ENCODE data around the gene ZNF273. TPM values are rescaled to one million over a fixed set of nuclear protein-coding genes. Genes with fewer than 3 reads are reported as not detected.
A peak's percentile ranks its signal among the peaks of the same experiment; 100 is the strongest.
"Not testable (repeated sequence)": the region's sequence is repeated elsewhere in the genome, so short reads cannot be mapped to it uniquely, and the experiment has no call there.

The ZNF273 gene
- 1 to 10 TPM in 3 of 4 donors, under 1 TPM in 1; 0.29 to 9.3 (median 2.3) TPM for total RNA-seq

DNA sequence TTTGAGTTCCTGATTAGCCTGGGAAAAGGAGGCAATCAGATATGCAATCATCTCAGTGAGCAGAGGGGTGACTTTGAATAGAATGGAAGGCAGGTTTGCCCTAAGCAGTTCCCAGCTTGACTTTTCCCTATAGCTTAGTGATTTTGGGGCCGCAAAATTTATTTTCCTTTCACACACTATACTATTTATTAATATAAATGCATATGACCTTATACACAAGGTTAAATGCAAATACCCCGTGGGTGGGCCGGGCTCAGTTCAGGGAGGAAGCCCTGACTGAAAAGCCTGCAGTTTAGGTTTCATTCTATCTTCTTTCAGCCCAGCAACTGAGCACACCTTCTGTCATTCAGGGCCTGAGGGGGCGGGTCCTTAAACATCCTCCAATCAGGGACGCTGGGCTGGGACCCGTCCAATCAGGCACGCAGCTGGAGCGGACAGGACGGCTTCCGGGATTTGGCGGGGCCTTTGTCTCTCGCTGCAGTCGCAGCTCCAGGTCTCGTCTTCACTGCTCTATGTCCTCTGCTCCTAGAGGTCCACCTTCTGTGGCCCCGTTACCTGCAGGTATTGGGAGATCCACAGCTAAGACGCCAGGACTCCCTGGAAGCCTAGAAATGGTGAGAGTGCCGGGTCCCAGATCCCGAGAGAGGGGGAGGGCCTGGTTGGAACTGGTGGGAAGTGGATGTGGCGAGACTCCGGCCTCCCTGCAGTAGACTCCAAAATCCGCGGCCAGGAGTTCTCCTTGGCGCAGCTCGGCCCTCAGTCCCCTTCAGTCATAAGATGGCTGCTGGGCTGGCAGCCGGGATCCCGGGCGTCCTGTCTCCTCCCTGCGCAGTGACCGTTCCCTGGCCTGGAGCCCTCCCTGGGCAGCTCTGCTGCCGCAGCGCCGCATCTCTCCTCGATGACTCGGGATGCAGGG is at the start of gene ZNF273:
Gene ZNF273 (plus strand): TSS at position 468 of the 916 bp plus-strand sequence. CDS start 45 bp downstream, at position 513.
- peak; percentile 90 to 91 for DNase-seq
- Histone ChIP-seq H3K4me1 (peaks cover 0 to 32% of the 10 kb centered on the region in 2 donors), H3K4me3 (peak within 1 kb of the TSS; percentile 64 to 95 (median 78)), H3K27ac (peak within 1 kb of the TSS; percentile 65 to 84 (median 80)), H3K27me3 (no peaks in the 10 kb centered on the region), H3K36me3 (no peaks in the 10 kb centered on the region), H3K9me3 (no peaks in the 10 kb centered on the region)
- in situ Hi-C loops (cut with MboI; ENCODE audit: low sequenced_read_pairs in 4 of 4): loop anchor here in 2 of 4 donors (10.0 to 25.0 kb wide), 3 partner anchors 102 to 591 kb away; partner anchors contain the start of genes ZNF138 (in 2 of the 2), ERV3-1 (in 1 of the 2) and ZNF736 (in 1 of the 2)
- peak; percentile 93 to 97 for ATAC-seq
- intact Hi-C loops (cut with DNase I; ENCODE audit: low total_unique reads): loop anchor here (5.0 to 10.0 kb wide), 2 partner anchors 104 to 108 kb away; partner anchors contain the start of genes ERV3-1 and ZNF138
- peak; percentile 53 to 66 for TF ChIP-seq POLR2A (IDR thresholded peaks at IDR 0.05)
- TF ChIP-seq, protein P1, sequence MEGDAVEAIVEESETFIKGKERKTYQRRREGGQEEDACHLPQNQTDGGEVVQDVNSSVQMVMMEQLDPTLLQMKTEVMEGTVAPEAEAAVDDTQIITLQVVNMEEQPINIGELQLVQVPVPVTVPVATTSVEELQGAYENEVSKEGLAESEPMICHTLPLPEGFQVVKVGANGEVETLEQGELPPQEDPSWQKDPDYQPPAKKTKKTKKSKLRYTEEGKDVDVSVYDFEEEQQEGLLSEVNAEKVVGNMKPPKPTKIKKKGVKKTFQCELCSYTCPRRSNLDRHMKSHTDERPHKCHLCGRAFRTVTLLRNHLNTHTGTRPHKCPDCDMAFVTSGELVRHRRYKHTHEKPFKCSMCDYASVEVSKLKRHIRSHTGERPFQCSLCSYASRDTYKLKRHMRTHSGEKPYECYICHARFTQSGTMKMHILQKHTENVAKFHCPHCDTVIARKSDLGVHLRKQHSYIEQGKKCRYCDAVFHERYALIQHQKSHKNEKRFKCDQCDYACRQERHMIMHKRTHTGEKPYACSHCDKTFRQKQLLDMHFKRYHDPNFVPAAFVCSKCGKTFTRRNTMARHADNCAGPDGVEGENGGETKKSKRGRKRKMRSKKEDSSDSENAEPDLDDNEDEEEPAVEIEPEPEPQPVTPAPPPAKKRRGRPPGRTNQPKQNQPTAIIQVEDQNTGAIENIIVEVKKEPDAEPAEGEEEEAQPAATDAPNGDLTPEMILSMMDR (IDR thresholded peaks at IDR 0.05 in 4 of 5, conservative IDR thresholded peaks at IDR 0.05 in 1 of 5): no peak

DNA sequence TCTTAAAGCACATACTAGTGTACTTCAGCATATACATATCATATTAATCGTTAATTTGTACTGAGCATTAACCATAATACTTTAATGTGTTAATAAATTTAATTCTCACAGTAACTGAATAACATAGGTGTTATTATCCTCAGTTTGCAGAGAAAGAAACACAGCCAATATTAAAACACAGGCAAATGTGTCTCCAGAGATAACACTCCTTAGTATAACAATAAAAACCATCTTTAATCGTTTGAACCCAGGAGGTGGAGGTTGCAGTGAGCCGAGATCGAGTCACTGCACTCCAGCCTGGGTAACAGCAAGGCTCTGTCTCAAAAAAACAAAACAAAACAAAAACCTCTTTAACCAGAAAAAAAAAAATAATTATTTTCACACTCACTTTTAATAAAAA is 49.4 kb upstream of the ZNF273 start:
- Histone ChIP-seq H3K9me3 (no peaks in the 10 kb centered on the region), H3K27ac (no peak overlapping the region), H3K4me1 (peaks cover 0 to 11% of the 10 kb centered on the region in 2 donors), H3K27me3 (no peaks in the 10 kb centered on the region), H3K36me3 (no peaks in the 10 kb centered on the region), H3K4me3 (no peak overlapping the region)
- TF ChIP-seq POLR2A (IDR thresholded peaks at IDR 0.05): no peak
- TF ChIP-seq, protein P1 (IDR thresholded peaks at IDR 0.05 in 4 of 5, conservative IDR thresholded peaks at IDR 0.05 in 1 of 5): no peak
- in situ Hi-C loops (cut with MboI; ENCODE audit: low sequenced_read_pairs in 4 of 4) (no loop called here), intact Hi-C loops (cut with DNase I; ENCODE audit: low total_unique reads) (no loop called here)
- ATAC-seq (no peak), DNase-seq (no peak)

DNA sequence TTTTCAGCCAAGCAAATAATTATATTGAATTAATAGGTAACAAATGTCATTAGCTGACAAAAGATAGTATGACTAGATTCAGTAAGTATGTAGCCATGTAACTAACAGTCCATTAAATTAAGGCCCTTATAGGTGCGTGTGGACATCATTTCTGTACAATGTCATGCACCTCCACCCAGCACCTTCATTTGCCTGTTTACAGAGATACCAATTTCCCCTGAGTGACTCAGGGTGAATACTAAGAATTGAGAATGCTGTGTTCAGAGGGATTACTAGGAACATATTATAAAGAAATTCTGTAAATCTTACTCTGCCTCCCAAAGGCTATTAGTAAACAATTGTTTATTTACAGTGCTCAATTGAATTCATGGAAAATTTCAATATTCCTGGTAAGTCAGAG is 48.1 kb upstream of the ZNF273 start:
- H3K27ac ChIP-seq: no peak overlapping the region
- H3K27me3 ChIP-seq: no peaks in the 10 kb centered on the region
- in situ Hi-C loops (cut with MboI; ENCODE audit: low sequenced_read_pairs in 4 of 4): no loop called here
- DNase-seq: no peak
- H3K4me3 ChIP-seq: no peak overlapping the region
- intact Hi-C loops (cut with DNase I; ENCODE audit: low total_unique reads): no loop called here
- peaks cover 0 to 4% of the 10 kb centered on the region in 2 donors for H3K4me1 ChIP-seq
- H3K9me3 ChIP-seq: no peaks in the 10 kb centered on the region
- no peak for TF ChIP-seq POLR2A (IDR thresholded peaks at IDR 0.05)
- TF ChIP-seq, protein P1 (IDR thresholded peaks at IDR 0.05 in 4 of 5, conservative IDR thresholded peaks at IDR 0.05 in 1 of 5): no peak
- no peaks in the 10 kb centered on the region for H3K36me3 ChIP-seq
- ATAC-seq: no peak

DNA sequence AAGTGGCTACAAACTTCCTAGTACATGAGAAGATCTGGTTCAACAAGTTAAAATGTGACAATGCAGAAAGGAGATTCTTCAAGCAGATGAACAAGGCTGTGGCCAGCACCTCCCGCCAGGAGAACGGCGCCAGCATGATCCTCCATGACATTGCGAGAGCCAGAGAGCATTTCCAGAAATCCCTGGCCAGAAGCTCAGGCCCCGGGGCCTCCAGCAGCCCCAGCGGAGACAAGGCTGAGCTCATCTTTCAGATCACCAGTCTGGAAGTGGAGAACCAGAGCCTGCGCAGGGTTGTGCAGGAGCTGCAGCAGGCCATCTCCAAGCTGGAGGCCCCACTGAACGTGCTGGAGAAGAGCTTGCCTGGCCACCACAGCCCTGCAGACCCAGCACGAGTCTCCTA is 40.1 kb upstream of the ZNF273 start:
- no peak overlapping the region for H3K4me3 ChIP-seq
- intact Hi-C loops (cut with DNase I; ENCODE audit: low total_unique reads) (no loop called here), in situ Hi-C loops (cut with MboI; ENCODE audit: low sequenced_read_pairs in 4 of 4) (no loop called here)
- DNase-seq (no peak), ATAC-seq (no peak)
- no peaks in the 10 kb centered on the region for H3K4me1 ChIP-seq
- no peak for TF ChIP-seq POLR2A (IDR thresholded peaks at IDR 0.05)
- TF ChIP-seq, protein P1 (IDR thresholded peaks at IDR 0.05 in 4 of 5, conservative IDR thresholded peaks at IDR 0.05 in 1 of 5): no peak
- no peaks in the 10 kb centered on the region for H3K27me3 ChIP-seq
- no peaks in the 10 kb centered on the region for H3K9me3 ChIP-seq
- no peak overlapping the region for H3K27ac ChIP-seq
- H3K36me3 ChIP-seq: no peaks in the 10 kb centered on the region

DNA sequence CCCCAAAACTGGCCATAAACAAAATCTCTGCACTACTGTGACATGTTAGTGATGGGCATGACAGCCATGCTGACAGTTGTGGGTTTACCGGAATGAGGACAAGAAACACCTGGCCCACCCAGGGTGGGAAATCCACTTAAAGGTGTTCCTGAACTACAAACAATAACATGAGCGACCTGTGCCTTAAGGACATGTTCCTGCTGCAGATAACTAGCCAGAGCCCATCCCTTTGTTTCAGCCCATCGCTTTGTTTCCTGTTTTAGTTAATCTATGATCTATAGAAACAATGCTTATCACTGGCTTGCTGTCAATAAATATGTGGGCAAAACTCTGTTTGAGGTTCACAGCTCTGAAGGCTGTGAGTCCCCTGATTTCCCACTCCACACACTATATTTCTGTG is 39.5 kb upstream of the ZNF273 start:
- H3K27ac ChIP-seq; H3K4me1 ChIP-seq; in situ Hi-C loops (cut with MboI; ENCODE audit: low sequenced_read_pairs in 4 of 4); DNase-seq; intact Hi-C loops (cut with DNase I; ENCODE audit: low total_unique reads); H3K36me3 ChIP-seq; H3K4me3 ChIP-seq; H3K27me3 ChIP-seq; ATAC-seq; H3K9me3 ChIP-seq: not testable (repeated sequence)
